CD14-positive monocyte (primary cell): ENCODE measurements around the gene TAMM41. TPM values are rescaled to one million over a fixed set of nuclear protein-coding genes. Genes with fewer than 3 reads are reported as not detected.

ENCODE experiments used
- DNase-seq, 3 donors: peaks; one replicate each; pipeline ENCODE4 v3.0.0-alpha.2; 2011 to 2022
- H2AFZ ChIP-seq: 2 replicates; pipeline ENCODE4 v1.6.0; 2012; ENCODE audit warnings: mild to moderate bottlenecking, low read depth, low read length, inconsistent platforms; ENCODE audit not compliant: insufficient read depth, poor library complexity, severe bottlenecking
- H3K27ac ChIP-seq, 2 donors: 1 replicate in 1 of 2; 2 replicates in 1 of 2; pipeline ENCODE4 v1.5.1; 2012 to 2013; ENCODE audit warnings: low read length in 2 of 2, control low read depth in 1 of 2, inconsistent platforms in 1 of 2, low read depth in 1 of 2, mild to moderate bottlenecking in 1 of 2
- H3K27me3 ChIP-seq, 2 donors: one replicate each; pipeline versions ENCODE4 v1.6.0 to v1.6.1; 2011 to 2013; ENCODE audit warnings: low read length in 2 of 2; ENCODE audit not compliant: control insufficient read depth in 2 of 2, insufficient read depth in 2 of 2
- H3K36me3 ChIP-seq, 2 donors: replicated peaks in 1 of 2; 1 replicate in 1 of 2; 2 replicates in 1 of 2; pipeline versions ENCODE4 v1.5.1 to v1.6.1; 2012 to 2013; ENCODE audit warnings: low read length in 2 of 2, control low read depth in 1 of 2, inconsistent platforms in 1 of 2, mild to moderate bottlenecking in 1 of 2; ENCODE audit not compliant: insufficient read depth in 2 of 2, control insufficient read depth in 1 of 2
- H3K4me1 ChIP-seq, 2 donors: 1 replicate in 1 of 2; 2 replicates in 1 of 2; pipeline versions ENCODE4 v1.5.1 to v1.6.1; 2012 to 2013; ENCODE audit warnings: low read length in 2 of 2, control low read depth in 1 of 2, inconsistent platforms in 1 of 2, mild to moderate bottlenecking in 1 of 2, moderate library complexity in 1 of 2; ENCODE audit not compliant: insufficient read depth in 2 of 2, control insufficient read depth in 1 of 2
- H3K4me2 ChIP-seq: replicated peaks from 2 replicates; pipeline ENCODE3; 2012; ENCODE audit warnings: low read length, moderate library complexity, mild to moderate bottlenecking; ENCODE audit not compliant: poor library complexity, severe bottlenecking; ENCODE audit errors: extremely low read depth
- H3K4me3 ChIP-seq, 3 experiments: fragments of 200-600 bp in 1 of 3; sonication (generic) in 1 of 3; replicated peaks in 1 of 3; 1 replicate in 2 of 3; 2 replicates in 1 of 3; pipeline ENCODE4 v1.5.1; 2011 to 2013; ENCODE audit warnings: low read length in 3 of 3, mild to moderate bottlenecking in 3 of 3, control low read depth in 2 of 3, low read depth in 2 of 3, inconsistent platforms in 1 of 3, moderate library complexity in 1 of 3
- H3K79me2 ChIP-seq: 2 replicates; pipeline ENCODE4 v1.6.0; 2012; ENCODE audit warnings: mild to moderate bottlenecking, control low read depth, inconsistent platforms, low read length, moderate library complexity; ENCODE audit not compliant: insufficient read depth
- H3K9ac ChIP-seq: 2 replicates; pipeline ENCODE4 v1.6.0; 2017; ENCODE audit warnings: low read length, mild to moderate bottlenecking; ENCODE audit not compliant: insufficient read depth, poor library complexity, severe bottlenecking
- H3K9me3 ChIP-seq, 2 donors: replicated peaks in 1 of 2; 1 replicate in 1 of 2; 2 replicates in 1 of 2; pipeline versions ENCODE4 v1.5.1 to v1.6.1; 2012 to 2013; ENCODE audit warnings: low read length in 2 of 2, control low read depth in 1 of 2; ENCODE audit not compliant: control insufficient read depth in 1 of 2, insufficient read depth in 1 of 2
- H4K20me1 ChIP-seq: 2 replicates; pipeline ENCODE4 v1.6.0; 2012; ENCODE audit warnings: mild to moderate bottlenecking, low read length, control low read depth, moderate library complexity; ENCODE audit not compliant: insufficient read depth
- H3K27ac Mint-ChIP-seq, 7 donors: one replicate each; pipeline ENCODE4 v1.8.0; 2020; ENCODE audit warnings: mild to moderate bottlenecking in 7 of 7, mixed read lengths in 7 of 7, moderate library complexity in 6 of 7, inconsistent platforms in 2 of 7
- H3K27me3 Mint-ChIP-seq, 3 donors: one replicate each; pipeline ENCODE4 v1.8.0; 2021 to 2022; ENCODE audit warnings: low read depth in 3 of 3, mild to moderate bottlenecking in 3 of 3, mixed read lengths in 3 of 3, moderate library complexity in 3 of 3, inconsistent platforms in 1 of 3
- H3K36me3 Mint-ChIP-seq, 2 donors: one replicate each; pipeline ENCODE4 v1.8.0; 2020; ENCODE audit warnings: mixed read lengths in 2 of 2, inconsistent platforms in 1 of 2, mild to moderate bottlenecking in 1 of 2
- H3K4me1 Mint-ChIP-seq: one replicate; pipeline ENCODE4 v1.8.0; 2020; ENCODE audit warnings: mild to moderate bottlenecking, mixed read lengths
- H3K4me3 Mint-ChIP-seq, 2 donors: one replicate each; pipeline ENCODE4 v1.8.0; 2020; ENCODE audit warnings: mild to moderate bottlenecking in 2 of 2, mixed read lengths in 2 of 2, moderate library complexity in 1 of 2
- H3K9me3 Mint-ChIP-seq, 7 donors: one replicate each; pipeline ENCODE4 v1.8.0; 2020 to 2022; ENCODE audit warnings: mixed read lengths in 7 of 7, mild to moderate bottlenecking in 6 of 7, moderate library complexity in 6 of 7, inconsistent platforms in 2 of 7
- WGBS: methylation state at CpG from one replicate; pipeline ENCODE4 v1.1.5; 2013; ENCODE audit warnings: missing lambda C conversion rate; ENCODE audit not compliant: insufficient coverage; 5-methylcytosine and 5-hydroxymethylcytosine counted together
- intact Hi-C, 2 donors: fragments of 100-400 bp; cut with micrococcal nuclease; formaldehyde crosslinking; loops; one replicate each; pipeline versions ENCODE4 v1.15.0 to v1.15.1; 2023
- polyA plus RNA-seq, 3 donors: library from polyadenylated mRNA; depleted of rRNA in 1 of 3; unstranded in 2 of 3; stranded (reverse) in 1 of 3; fragments of 300-500 nt in 2 of 3; fragments of >200 nt in 1 of 3; fragmentation: Illumina TruSeq in 2 of 3; gene quantifications; 1 replicate in 2 of 3; 2 replicates in 1 of 3; pipeline ENCODE4 v1.2.3, GENCODE V29; 2012 to 2021
- TF ChIP-seq, protein P1 (sequence below): fragments of 200-600 bp; IDR thresholded peaks from one replicate; pipeline ENCODE4 v1.8.0; 2022; ENCODE audit warnings: antibody characterized with exemption, mild to moderate bottlenecking

The TAMM41 gene
- polyA plus RNA-seq, 3 donors = 3.7 to 10.8 (median 5.0) TPM

GRCh38 chr3:11820531-11821041, 26.1 kb downstream of the TAMM41 start:
- peaks cover 75 to 89% of the 10 kb centered on the region in 2 donors for H3K36me3 Mint-ChIP-seq
- no peak overlapping the region for H3K27ac ChIP-seq
- H3K4me3 Mint-ChIP-seq = no peak overlapping the region
- H3K9ac ChIP-seq = no peak overlapping the region
- H3K9me3 ChIP-seq = no peaks in the 10 kb centered on the region
- peaks cover 60 to 90% of the 10 kb centered on the region in 2 donors for H3K36me3 ChIP-seq
- no peak overlapping the region for H3K4me2 ChIP-seq
- intact Hi-C loops = no loop called here
- H3K9me3 Mint-ChIP-seq = no peaks in the 10 kb centered on the region
- H3K27me3 ChIP-seq = no peaks in the 10 kb centered on the region
- H3K4me1 ChIP-seq = no peaks in the 10 kb centered on the region
- H3K27ac Mint-ChIP-seq = peak overlapping the region in 1 of 7 donors; percentile 26
- no peak overlapping the region for H3K4me3 ChIP-seq
- peaks cover 0 to 1% (median 0%) of the 10 kb centered on the region in 3 donors for H3K27me3 Mint-ChIP-seq
- WGBS = 90% methylated on average over 2 of the region's 3 CpGs
- no peak for DNase-seq
- no peaks in the 10 kb centered on the region for H3K4me1 Mint-ChIP-seq
- no peaks in the 10 kb centered on the region for H3K79me2 ChIP-seq
- no peak overlapping the region for H2AFZ ChIP-seq
- TF ChIP-seq, protein P1, sequence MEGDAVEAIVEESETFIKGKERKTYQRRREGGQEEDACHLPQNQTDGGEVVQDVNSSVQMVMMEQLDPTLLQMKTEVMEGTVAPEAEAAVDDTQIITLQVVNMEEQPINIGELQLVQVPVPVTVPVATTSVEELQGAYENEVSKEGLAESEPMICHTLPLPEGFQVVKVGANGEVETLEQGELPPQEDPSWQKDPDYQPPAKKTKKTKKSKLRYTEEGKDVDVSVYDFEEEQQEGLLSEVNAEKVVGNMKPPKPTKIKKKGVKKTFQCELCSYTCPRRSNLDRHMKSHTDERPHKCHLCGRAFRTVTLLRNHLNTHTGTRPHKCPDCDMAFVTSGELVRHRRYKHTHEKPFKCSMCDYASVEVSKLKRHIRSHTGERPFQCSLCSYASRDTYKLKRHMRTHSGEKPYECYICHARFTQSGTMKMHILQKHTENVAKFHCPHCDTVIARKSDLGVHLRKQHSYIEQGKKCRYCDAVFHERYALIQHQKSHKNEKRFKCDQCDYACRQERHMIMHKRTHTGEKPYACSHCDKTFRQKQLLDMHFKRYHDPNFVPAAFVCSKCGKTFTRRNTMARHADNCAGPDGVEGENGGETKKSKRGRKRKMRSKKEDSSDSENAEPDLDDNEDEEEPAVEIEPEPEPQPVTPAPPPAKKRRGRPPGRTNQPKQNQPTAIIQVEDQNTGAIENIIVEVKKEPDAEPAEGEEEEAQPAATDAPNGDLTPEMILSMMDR = no peak
- H4K20me1 ChIP-seq = no peaks in the 10 kb centered on the region

- Histone ChIP-seq H3K27me3 (no peaks in the 10 kb centered on the region), H3K4me2 (no peak overlapping the region), H3K4me3 (no peak overlapping the region), H4K20me1 (no peaks in the 10 kb centered on the region), H3K27ac (no peak overlapping the region), H3K9ac (no peak overlapping the region), H3K9me3 (no peaks in the 10 kb centered on the region), H3K4me1 (no peaks in the 10 kb centered on the region), H2AFZ (no peak overlapping the region), H3K79me2 (no peaks in the 10 kb centered on the region), H3K36me3 (peaks cover 58 to 90% of the 10 kb centered on the region in 2 donors)
- WGBS = no CpG with 5 or more reads among the region's 4 CpGs
- Mint-ChIP-seq H3K9me3 (no peaks in the 10 kb centered on the region), H3K27ac (no peak overlapping the region), H3K4me3 (no peak overlapping the region), H3K4me1 (no peaks in the 10 kb centered on the region), H3K36me3 (peaks cover 75 to 89% of the 10 kb centered on the region in 2 donors), H3K27me3 (peaks cover 0 to 4% (median 0%) of the 10 kb centered on the region in 3 donors)
- no peak for DNase-seq
- TF ChIP-seq, protein P1 = no peak
- intact Hi-C loops = no loop called here
These were observed 27.5 kb downstream of the TAMM41 start for GRCh38 chr3:11819146-11819689.
